Trophoblast cell (in vitro differentiated cells and primary cell): ENCODE data around the gene FOXP4.

ENCODE experiments used
- DNase-seq, 2 donors: peaks; one replicate each; pipeline ENCODE4 v3.0.0-alpha.2; 2016
- H2AFZ ChIP-seq: 2 replicates; pipeline ENCODE4 v1.6.1; 2013; ENCODE audit warnings: low read length, moderate library complexity, mild to moderate bottlenecking; ENCODE audit not compliant: insufficient read depth, poor library complexity
- H2AK5ac ChIP-seq: 2 replicates; pipeline ENCODE4 v1.6.1; 2013; ENCODE audit warnings: mild to moderate bottlenecking, low read length
- H2BK120ac ChIP-seq: 2 replicates; pipeline ENCODE4 v1.6.1; 2013; ENCODE audit warnings: low read length, mild to moderate bottlenecking, moderate library complexity; ENCODE audit not compliant: insufficient read depth, poor library complexity
- H2BK12ac ChIP-seq: 2 replicates; pipeline ENCODE4 v1.6.1; 2013; ENCODE audit warnings: mild to moderate bottlenecking, low read length, moderate library complexity
- H2BK5ac ChIP-seq: 2 replicates; pipeline ENCODE4 v1.6.1; 2013; ENCODE audit warnings: low read length, low read depth, moderate library complexity, mild to moderate bottlenecking; ENCODE audit not compliant: poor library complexity
- H3K14ac ChIP-seq: 2 replicates; pipeline ENCODE4 v1.6.1; 2013; ENCODE audit warnings: mild to moderate bottlenecking, low read length
- H3K18ac ChIP-seq: 2 replicates; pipeline ENCODE4 v1.6.1; 2013; ENCODE audit warnings: mild to moderate bottlenecking, low read length
- H3K23ac ChIP-seq: 2 replicates; pipeline ENCODE4 v1.6.1; 2013; ENCODE audit warnings: low read length
- H3K27ac ChIP-seq: 2 replicates; pipeline ENCODE4 v1.5.1; 2013; ENCODE audit warnings: low read depth, mild to moderate bottlenecking, inconsistent platforms, low read length, moderate library complexity
- H3K27me3 ChIP-seq: 2 replicates; pipeline ENCODE4 v1.6.1; 2013; ENCODE audit warnings: inconsistent platforms, mild to moderate bottlenecking, low read length, moderate library complexity; ENCODE audit not compliant: insufficient read depth
- H3K36me3 ChIP-seq, 2 experiments: 1 replicate in 1 of 2; 2 replicates in 1 of 2; pipeline ENCODE4 v1.6.1; 2013; ENCODE audit warnings: low read length in 2 of 2, mild to moderate bottlenecking in 2 of 2, moderate library complexity in 1 of 2; ENCODE audit not compliant: insufficient read depth in 2 of 2, control insufficient read depth in 1 of 2
- H3K4ac ChIP-seq: 2 replicates; pipeline ENCODE4 v1.6.1; 2013; ENCODE audit warnings: low read depth, mild to moderate bottlenecking, low read length, moderate library complexity
- H3K4me1 ChIP-seq, 2 experiments: 1 replicate in 1 of 2; 2 replicates in 1 of 2; pipeline ENCODE4 v1.6.1; 2013; ENCODE audit warnings: low read length in 2 of 2, mild to moderate bottlenecking in 2 of 2, moderate library complexity in 1 of 2; ENCODE audit not compliant: insufficient read depth in 2 of 2, control insufficient read depth in 1 of 2
- H3K4me2 ChIP-seq: 2 replicates; pipeline ENCODE4 v1.6.1; 2013; ENCODE audit warnings: inconsistent platforms, mild to moderate bottlenecking, low read length, moderate library complexity
- H3K4me3 ChIP-seq: 2 replicates; pipeline ENCODE4 v1.5.1; 2013; ENCODE audit warnings: mild to moderate bottlenecking, low read depth, low read length, inconsistent platforms
- H3K79me1 ChIP-seq: one replicate; pipeline ENCODE4 v1.6.1; 2013; ENCODE audit warnings: low read length
- H3K79me2 ChIP-seq: 2 replicates; pipeline ENCODE4 v1.6.1; 2013; ENCODE audit warnings: low read length, mild to moderate bottlenecking; ENCODE audit not compliant: control insufficient read depth, insufficient read depth, poor library complexity
- H3K9ac ChIP-seq: 2 replicates; pipeline ENCODE4 v1.6.1; 2013; ENCODE audit warnings: mild to moderate bottlenecking, low read length
- H3K9me3 ChIP-seq: 2 replicates; pipeline ENCODE4 v1.6.1; 2013; ENCODE audit warnings: low read depth, mild to moderate bottlenecking, control low read depth, inconsistent platforms, low read length; ENCODE audit not compliant: insufficient read depth
- H4K12ac ChIP-seq: 2 replicates; pipeline ENCODE4 v1.6.1; 2013; ENCODE audit warnings: low read depth, mild to moderate bottlenecking, low read length, moderate library complexity
- H4K8ac ChIP-seq: 2 replicates; pipeline ENCODE4 v1.6.1; 2013; ENCODE audit warnings: low read depth, mild to moderate bottlenecking, low read length, moderate library complexity
- H4K91ac ChIP-seq: one replicate; pipeline ENCODE4 v1.6.1; 2013; ENCODE audit warnings: low read depth, mild to moderate bottlenecking, low read length, moderate library complexity
- WGBS: extraction: QIAGEN DNeasy Blood & Tissue Kit; methylation state at CpG from one replicate; pipeline ENCODE4 v1.1.7; 2013; ENCODE audit warnings: missing lambda C conversion rate; ENCODE audit not compliant: insufficient read length, insufficient coverage; ENCODE audit errors: extremely low coverage; 5-methylcytosine and 5-hydroxymethylcytosine counted together

FOXP4 gene

DNA sequence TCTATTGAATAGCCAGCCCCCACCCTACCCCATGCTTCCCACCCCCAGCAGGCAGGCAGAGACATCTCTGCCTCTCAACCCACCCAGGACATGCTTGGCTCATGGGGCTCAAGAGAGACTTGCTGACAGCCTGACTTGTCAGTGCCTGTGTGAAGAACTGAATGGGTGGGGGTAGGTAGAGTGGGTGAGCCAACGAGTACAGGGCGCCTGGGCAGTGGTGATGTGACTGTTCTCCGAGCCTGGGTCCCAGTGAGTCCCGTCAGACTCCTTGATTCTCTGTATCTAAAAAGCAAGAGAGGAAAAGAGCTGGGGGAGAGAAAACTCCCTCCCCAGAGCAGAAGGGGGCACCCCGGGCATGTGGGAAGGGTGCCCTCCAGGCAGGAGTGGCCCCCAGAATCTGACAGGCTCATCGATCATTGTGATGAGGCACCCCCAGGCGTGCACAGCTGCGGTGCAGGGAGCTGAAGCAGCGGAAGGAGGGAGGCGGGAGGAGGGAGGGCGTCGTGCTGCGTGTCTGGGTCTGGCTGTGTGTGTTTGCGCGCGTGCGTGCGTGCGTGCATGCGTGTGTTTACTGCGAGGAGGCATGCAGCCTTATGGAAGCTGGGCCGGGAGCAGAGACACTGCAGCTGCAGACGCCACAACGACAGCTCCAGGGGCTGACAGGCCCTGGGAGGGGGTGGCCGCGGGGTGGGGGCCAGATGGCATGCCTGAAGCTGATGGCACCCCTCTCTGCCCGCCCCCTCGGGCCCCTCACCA is 40.2 kb downstream of the FOXP4 start:
- no peaks in the 10 kb centered on the region for H3K79me2 ChIP-seq
- H3K4me3 ChIP-seq = no peak overlapping the region
- H4K8ac ChIP-seq = no peak overlapping the region
- H3K79me1 ChIP-seq = no peaks in the 10 kb centered on the region
- H3K36me3 ChIP-seq = peaks cover 9 to 26% of the 10 kb centered on the region in 2 experiments
- no peak overlapping the region for H3K4me2 ChIP-seq
- no peak overlapping the region for H3K4ac ChIP-seq
- H3K23ac ChIP-seq = no peak overlapping the region
- no CpG with 5 or more reads among the region's 28 CpGs for WGBS
- no peak overlapping the region for H2AK5ac ChIP-seq
- no peak overlapping the region for H2AFZ ChIP-seq
- no peak for DNase-seq
- no peak overlapping the region for H2BK5ac ChIP-seq
- no peaks in the 10 kb centered on the region for H3K27me3 ChIP-seq
- no peak overlapping the region for H4K91ac ChIP-seq
- no peak overlapping the region for H3K27ac ChIP-seq
- H2BK120ac ChIP-seq = no peak overlapping the region
- H4K12ac ChIP-seq = no peak overlapping the region
- peaks cover 20 to 30% of the 10 kb centered on the region in 2 experiments for H3K4me1 ChIP-seq
- no peak overlapping the region for H2BK12ac ChIP-seq
- H3K9me3 ChIP-seq = peaks cover 3% of the 10 kb centered on the region
- no peak overlapping the region for H3K9ac ChIP-seq
- H3K14ac ChIP-seq = no peak overlapping the region
- no peak overlapping the region for H3K18ac ChIP-seq

DNA sequence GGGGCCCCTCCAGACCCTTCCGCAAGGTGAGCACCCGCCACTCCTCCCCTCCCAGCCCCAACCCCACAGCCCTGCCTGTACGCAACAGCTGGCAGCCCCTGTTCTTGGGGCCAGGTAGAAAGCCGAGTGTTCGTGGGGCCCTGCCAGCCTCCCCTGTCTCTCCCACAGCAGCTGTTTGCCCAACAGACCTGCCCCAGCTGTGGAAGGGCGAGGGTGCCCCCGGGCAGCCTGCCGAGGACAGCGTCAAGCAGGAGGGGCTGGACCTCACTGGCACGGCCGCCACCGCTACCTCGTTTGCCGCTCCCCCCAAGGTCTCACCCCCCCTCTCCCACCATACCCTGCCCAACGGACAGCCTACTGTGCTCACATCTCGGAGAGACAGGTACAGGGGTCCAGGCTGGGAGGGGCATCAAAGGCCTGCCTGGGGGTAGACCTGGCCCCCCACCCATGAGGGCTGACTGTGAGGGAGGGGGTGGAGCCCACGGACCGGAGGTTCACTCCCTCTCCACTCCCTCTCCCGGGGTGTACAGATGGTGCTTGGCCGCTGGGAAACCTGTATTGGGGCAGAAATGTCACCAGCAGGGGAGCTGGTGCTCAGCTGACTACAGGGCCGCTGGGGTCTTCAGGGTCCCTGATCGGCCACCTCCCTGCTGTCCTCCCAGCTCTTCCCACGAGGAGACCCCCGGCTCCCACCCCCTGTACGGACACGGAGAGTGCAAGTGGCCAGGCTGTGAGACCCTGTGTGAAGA is 41.1 kb downstream of the FOXP4 start:
- WGBS = no CpG with 5 or more reads among the region's 26 CpGs

DNA sequence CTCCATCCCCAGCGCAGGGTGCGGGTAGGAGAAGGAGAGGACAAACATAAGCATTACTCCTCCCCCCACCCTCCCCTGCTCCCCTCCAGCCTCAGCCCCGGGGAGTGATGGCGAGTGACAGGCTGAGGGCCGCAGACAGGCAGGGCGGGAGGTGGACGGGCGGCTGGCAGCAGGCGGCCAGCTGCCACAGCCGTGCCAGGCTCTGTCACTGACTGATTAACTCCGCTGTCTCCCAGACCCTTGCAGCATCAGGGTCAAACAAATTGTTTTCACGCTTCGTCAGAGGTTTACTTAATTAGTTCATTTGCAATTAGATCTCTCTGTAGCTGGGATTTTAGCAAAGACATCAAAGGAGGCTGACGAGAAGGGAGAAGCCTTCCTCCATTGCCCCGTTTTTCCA is 41.9 kb downstream of the FOXP4 start:
- H4K12ac ChIP-seq = no peak overlapping the region
- no peak overlapping the region for H2BK120ac ChIP-seq
- no peaks in the 10 kb centered on the region for H3K27me3 ChIP-seq
- H3K14ac ChIP-seq = no peak overlapping the region
- H3K36me3 ChIP-seq = peaks cover 12 to 26% of the 10 kb centered on the region in 2 experiments
- peaks cover 12 to 22% of the 10 kb centered on the region in 2 experiments for H3K4me1 ChIP-seq
- no peak overlapping the region for H2BK12ac ChIP-seq
- H3K79me2 ChIP-seq = no peaks in the 10 kb centered on the region
- no peak overlapping the region for H3K4me3 ChIP-seq
- no peak overlapping the region for H4K8ac ChIP-seq
- H3K18ac ChIP-seq = no peak overlapping the region
- no peak overlapping the region for H3K23ac ChIP-seq
- H2AFZ ChIP-seq = no peak overlapping the region
- no CpG with 5 or more reads among the region's 15 CpGs for WGBS
- no peak overlapping the region for H3K9ac ChIP-seq
- H3K4me2 ChIP-seq = no peak overlapping the region
- no peak overlapping the region for H2AK5ac ChIP-seq
- no peaks in the 10 kb centered on the region for H3K79me1 ChIP-seq
- H4K91ac ChIP-seq = no peak overlapping the region
- DNase-seq = no peak
- peaks cover 5% of the 10 kb centered on the region for H3K9me3 ChIP-seq
- H3K4ac ChIP-seq = no peak overlapping the region
- H2BK5ac ChIP-seq = no peak overlapping the region
- no peak overlapping the region for H3K27ac ChIP-seq

More for the DNA sequence above, 41.1 kb downstream of the FOXP4 start:
- Histone ChIP-seq H2BK5ac (no peak overlapping the region), H2BK12ac (no peak overlapping the region), H4K8ac (no peak overlapping the region), H2AFZ (no peak overlapping the region), H4K12ac (no peak overlapping the region), H3K4me2 (no peak overlapping the region), H3K4me1 (peaks cover 12 to 22% of the 10 kb centered on the region in 2 experiments), H3K9me3 (peaks cover 3% of the 10 kb centered on the region), H3K18ac (no peak overlapping the region), H3K14ac (no peak overlapping the region), H3K27me3 (no peaks in the 10 kb centered on the region), H2AK5ac (no peak overlapping the region), H3K79me1 (no peaks in the 10 kb centered on the region), H3K36me3 (peaks cover 10 to 26% of the 10 kb centered on the region in 2 experiments), H3K23ac (no peak overlapping the region), H3K9ac (no peak overlapping the region), H2BK120ac (no peak overlapping the region), H3K4me3 (no peak overlapping the region), H4K91ac (no peak overlapping the region), H3K4ac (no peak overlapping the region), H3K27ac (no peak overlapping the region), H3K79me2 (no peaks in the 10 kb centered on the region)
- DNase-seq = no peak

- Histone ChIP-seq H3K27ac (no peak overlapping the region), H3K4me1 (peaks cover 9 to 13% of the 10 kb centered on the region in 2 experiments), H3K27me3 (no peaks in the 10 kb centered on the region), H3K9me3 (peaks cover 5% of the 10 kb centered on the region), H2BK12ac (no peak overlapping the region), H2BK5ac (no peak overlapping the region), H3K23ac (no peak overlapping the region), H3K9ac (no peak overlapping the region), H3K79me2 (no peaks in the 10 kb centered on the region), H3K79me1 (no peaks in the 10 kb centered on the region), H3K4me2 (no peak overlapping the region), H4K12ac (no peak overlapping the region), H2AK5ac (no peak overlapping the region), H4K91ac (no peak overlapping the region), H3K14ac (no peak overlapping the region), H2AFZ (no peak overlapping the region), H3K18ac (no peak overlapping the region), H3K4ac (no peak overlapping the region), H3K4me3 (no peak overlapping the region), H2BK120ac (no peak overlapping the region), H3K36me3 (peaks cover 12 to 26% of the 10 kb centered on the region in 2 experiments), H4K8ac (no peak overlapping the region)
- no CpG with 5 or more reads among the region's 4 CpGs for WGBS
- DNase-seq = no peak
These were observed 43.0 kb downstream of the FOXP4 start for GRCh38 chr6:41589223-41589622.
